Left hindlimb (tissue), 1 donor: ENCODE measurements around the gene S1PR1.

Experiments
- DNase-seq: peaks from one replicate; pipeline ENCODE4 v3.0.0-alpha.2; 2018

The S1PR1 gene

DNA sequence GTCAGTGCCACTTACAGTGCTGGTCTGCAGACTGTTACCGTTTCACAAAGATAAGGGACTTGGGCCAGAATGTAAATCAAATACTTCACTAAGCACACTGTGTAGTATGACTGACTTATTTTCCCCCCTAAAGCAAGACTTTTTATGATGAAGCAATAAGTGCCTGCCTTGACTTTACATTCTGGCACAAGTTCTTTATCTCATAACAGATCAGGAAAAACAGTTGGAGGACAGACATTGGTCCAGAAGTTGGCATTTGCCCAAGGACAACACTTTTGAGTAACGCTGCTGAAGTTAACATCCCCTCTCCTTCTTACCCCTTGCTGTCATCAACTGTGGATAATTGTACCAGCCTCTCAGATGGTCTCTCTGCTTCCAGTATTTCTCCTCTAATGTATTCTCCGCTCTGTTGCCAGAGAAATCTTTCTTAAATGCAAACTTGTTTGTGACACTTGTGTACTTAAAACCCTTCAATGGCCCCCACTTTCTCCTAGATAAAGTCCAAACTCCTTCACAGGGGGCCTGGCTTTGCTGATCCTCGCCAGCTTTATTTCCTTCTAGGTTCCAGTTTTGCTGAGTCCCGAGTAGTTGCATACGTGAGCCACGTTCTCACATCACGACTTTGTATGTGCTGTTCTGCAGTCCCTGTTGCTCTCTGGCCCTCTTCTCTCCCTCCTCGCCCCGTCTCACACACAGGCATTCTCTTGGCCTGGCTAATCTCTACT lies 45.7 kb downstream of the S1PR1 start:
- no peak for DNase-seq

DNA sequence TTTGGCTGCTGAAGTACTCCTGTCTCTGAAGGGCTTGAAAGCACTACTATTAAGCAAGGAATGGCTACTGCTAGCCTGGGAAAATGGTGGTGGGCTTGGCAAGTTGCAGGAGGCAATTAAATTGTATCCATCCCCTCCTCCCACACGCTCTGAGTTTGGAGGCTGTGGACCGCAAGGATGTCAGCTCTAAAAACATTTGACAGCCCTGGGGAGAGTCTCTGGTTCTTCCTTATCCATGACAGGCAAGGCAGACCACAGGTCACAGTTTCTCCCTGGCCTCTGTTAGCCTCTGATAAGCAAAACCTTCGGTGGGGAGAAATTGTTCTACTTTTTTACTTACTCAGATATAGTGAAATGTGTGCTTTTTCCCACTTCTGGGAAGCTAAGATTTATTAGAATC lies 46.6 kb downstream of the S1PR1 start:
- DNase-seq, result no peak

DNA sequence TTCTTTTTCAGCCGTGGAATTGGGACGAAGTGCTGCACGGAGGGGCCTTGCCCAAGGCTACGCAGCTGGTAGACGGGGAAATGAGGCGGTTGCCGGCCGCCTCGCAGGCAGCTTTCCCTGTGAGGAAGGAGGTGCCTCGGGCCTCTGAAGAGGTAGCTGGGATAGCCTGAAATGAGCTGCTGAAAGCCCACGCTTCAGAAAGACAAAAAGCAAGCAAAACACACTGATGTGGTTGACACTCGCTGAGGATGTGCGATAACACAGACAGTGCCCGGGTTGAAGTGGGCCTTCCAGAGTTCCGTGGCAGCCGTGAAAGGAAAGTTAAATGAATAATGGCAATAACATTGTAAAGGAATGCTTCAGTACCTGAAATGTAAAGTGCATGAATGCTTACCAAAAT lies 47.2 kb downstream of the S1PR1 start:
- DNase-seq, result no peak

DNA sequence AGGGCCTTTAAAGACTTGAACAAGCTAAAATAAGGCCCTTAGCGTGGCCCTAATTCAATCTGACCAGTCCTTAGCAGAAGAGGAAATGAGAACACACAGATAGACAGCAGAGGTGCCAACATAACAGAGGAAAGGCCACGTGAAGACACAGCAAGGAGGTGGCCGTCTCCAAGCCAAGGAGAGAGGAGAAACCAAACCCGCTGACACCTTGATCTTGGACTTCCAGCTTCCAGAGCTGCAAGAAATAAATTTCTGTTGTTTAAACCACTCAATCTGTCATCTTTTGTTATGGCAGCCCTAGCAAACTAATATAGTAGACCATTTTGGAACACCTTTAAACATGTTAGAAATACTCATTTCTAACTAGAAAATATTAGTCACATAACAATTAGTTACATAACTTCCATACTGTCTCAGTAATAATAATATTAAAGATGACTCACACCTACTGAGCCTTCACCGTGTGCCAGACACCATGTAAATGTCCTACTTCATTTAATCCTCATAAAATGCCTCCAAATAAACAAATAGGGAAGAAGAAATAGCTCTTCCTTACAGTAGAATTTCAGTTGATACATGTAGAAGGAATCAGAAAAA lies 47.9 kb downstream of the S1PR1 start:
- DNase-seq, result no peak

DNA sequence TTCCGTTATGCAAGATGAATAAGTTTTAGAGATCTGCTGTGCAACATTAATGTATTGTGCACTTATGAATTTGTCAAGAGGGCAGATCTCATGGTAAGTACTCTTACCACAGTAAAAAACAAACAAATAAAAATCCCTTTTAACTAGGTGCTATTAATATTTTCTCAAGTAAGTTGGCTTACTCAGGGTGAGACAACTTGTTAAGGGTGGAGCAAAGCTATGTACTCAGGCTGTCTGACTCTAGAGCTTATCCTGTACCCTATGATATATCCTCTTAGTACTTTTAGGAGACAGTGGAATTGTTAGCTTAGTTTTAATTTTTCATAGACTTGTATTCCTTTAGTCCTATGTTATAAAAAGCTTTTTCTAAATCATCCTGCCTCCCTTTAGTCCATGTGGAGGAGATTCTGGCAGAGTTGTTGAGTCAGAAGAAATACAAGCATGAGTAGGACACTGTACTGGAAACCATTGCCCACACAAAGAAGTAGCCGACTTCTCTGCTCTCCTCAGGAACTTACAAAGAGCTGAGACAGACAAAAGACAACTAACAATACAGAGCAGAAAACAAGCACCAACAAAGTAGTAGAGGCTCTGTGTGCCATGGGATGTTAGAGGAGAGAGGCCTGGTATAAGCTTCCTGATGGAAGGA lies 49.2 kb downstream of the S1PR1 start:
- no peak for DNase-seq

DNA sequence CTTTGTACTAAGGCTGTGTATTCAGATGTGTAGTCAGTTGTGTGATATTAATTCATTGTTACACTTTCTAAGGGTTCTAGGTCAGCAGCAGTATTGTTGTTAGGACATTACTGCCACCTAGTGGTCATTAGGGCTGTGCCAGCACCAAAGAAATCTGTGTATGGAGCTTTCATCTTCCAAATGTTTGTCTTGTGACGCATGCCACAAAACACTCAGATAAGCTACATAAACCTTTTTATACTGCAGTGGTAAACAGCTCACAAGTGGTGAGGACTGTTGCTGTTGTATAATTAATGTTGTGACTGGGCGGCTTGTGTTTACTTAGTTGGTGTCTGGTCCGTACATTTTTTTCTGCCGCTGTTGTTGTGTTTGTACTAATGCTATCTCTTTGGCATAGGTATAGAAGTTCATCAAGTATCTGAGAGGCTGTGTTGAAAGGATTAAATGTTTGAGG lies 51.7 kb downstream of the S1PR1 start:
- DNase-seq, result peak; percentile 59

DNA sequence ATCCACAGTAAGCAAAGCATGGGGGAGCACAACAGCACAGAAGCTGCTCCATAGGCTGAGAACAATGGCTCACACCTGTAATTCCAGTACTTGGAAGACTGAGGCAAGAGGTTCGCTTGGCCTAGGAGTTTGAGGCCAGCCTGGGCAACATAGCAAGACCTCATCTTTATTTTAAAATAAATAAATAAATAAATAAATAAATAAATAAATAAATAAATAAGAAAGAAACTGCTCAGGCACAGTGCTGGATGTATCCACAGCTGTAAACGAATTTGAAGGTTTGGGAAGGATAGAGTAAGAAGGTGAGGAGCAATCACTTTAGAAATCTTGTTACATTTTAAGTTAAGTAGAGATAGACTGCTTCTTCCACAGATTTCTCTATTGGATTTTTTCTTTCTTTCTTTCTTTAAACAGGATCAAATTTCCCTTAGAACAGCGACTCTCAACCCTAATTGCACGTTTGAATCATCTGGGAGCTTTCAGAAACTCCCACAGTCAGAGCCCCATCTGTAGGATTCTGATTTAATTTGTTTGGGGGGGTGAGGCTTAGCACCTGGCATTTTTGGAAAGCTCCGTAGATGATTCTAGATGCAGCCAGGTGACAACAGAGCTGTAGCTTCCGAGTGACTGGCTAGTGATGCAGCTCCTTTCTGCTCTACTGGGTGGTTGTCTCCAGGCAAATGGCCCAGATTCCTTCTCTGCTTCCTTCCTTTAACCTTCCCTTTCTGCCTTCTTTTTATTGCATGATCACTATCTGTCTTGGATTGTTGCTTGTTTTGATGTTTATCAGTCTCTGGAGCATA lies 53.5 kb downstream of the S1PR1 start:
- DNase-seq, result no peak
